Suprapubic skin (tissue), 3 donors: ENCODE measurements around the gene MYH11.

Experiments
- CTCF ChIP-seq, 2 donors: fragments of 200-600 bp in 1 of 2; fragments of 450-650 bp in 1 of 2; sonication (generic) in 1 of 2; IDR thresholded peaks; one replicate each; pipeline ENCODE4 v1.5.1; 2016 to 2019; ENCODE audit warnings: antibody characterized with exemption in 2 of 2, mild to moderate bottlenecking in 1 of 2, moderate library complexity in 1 of 2
- POLR2A ChIP-seq, 2 donors: fragments of 450-650 bp; IDR thresholded peaks; one replicate each; pipeline ENCODE4 v1.6.1; 2017; ENCODE audit warnings: antibody characterized with exemption in 2 of 2, mild to moderate bottlenecking in 2 of 2, moderate library complexity in 2 of 2

- no peak for TF ChIP-seq POLR2A (IDR thresholded peaks at IDR 0.05)
- no peak for TF ChIP-seq CTCF (IDR thresholded peaks at IDR 0.05)
These were observed 21.5 kb downstream of the MYH11 start for GRCh38 chr16:15835136-15835878.
